GM19438 (cell line): ENCODE measurements around the gene DYNLL2.
"Not testable (repeated sequence)": the region's sequence is repeated elsewhere in the genome, so short reads cannot be mapped to it uniquely, and the experiment has no call there.

Experiments
- ATAC-seq: cut with Tn5 transposase; IDR thresholded peaks from one replicate; pipeline ENCODE4 v1.9.1; 2021; ENCODE audit warnings: low read depth; ENCODE audit not compliant: unreplicated experiment

Gene DYNLL2

GRCh38 chr17:58082870-58083490 is at the start of gene DYNLL2:
Gene DYNLL2, plus strand, starts transcription at chr17:58083419. Its CDS starts 3,672 bp downstream, at chr17:58087091.
- peak; percentile 72 for ATAC-seq

- ATAC-seq = no peak
Measured at GRCh38 chr17:58039975-58040374, 43.2 kb upstream of the DYNLL2 start.

DNA sequence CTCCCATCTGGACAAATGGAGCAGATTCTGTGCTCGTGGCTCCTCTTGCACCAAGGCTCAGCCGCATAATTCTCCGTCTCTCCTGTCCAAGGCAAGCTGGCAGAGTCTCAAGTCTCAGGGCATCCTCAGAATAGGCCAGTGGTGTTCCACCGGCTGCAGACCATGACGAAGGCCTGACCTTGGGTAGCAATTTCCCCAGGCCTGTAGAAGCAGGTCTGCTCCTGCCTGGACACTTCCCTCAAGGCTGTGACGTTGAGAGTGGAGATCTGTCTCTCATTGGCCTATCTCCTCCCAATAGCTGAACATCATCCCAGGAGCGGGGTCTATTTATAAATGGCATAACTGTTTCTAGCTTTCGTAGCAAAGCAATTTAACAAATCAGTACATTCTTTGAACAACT is 42.8 kb upstream of the DYNLL2 start:
- ATAC-seq = no peak

GRCh38 chr17:58041161-58041560 is 42.1 kb upstream of the DYNLL2 start:
- no peak for ATAC-seq

- no peak for ATAC-seq
Measured at GRCh38 chr17:58043221-58044181, 39.7 kb upstream of the DYNLL2 start.

DNA sequence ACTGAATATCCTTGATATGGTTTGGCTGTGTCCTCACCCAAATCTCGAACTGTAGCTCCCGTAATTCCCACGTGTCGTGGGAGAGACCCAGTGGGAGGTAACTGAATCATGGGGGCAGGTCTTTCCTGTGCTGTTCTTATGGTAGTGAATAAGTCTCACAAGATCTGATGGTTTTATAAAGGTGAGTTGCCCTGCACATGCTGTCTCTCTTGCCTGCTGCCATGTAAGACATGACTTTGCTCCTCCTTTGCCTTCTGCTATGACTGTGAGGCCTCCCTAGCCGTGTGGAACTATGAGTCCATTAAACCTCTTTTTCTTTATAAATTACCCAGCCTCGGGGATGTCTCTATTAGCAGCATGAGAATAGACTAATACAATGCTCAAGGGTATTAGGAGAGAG is 39.0 kb upstream of the DYNLL2 start:
- ATAC-seq = not testable (repeated sequence)

DNA sequence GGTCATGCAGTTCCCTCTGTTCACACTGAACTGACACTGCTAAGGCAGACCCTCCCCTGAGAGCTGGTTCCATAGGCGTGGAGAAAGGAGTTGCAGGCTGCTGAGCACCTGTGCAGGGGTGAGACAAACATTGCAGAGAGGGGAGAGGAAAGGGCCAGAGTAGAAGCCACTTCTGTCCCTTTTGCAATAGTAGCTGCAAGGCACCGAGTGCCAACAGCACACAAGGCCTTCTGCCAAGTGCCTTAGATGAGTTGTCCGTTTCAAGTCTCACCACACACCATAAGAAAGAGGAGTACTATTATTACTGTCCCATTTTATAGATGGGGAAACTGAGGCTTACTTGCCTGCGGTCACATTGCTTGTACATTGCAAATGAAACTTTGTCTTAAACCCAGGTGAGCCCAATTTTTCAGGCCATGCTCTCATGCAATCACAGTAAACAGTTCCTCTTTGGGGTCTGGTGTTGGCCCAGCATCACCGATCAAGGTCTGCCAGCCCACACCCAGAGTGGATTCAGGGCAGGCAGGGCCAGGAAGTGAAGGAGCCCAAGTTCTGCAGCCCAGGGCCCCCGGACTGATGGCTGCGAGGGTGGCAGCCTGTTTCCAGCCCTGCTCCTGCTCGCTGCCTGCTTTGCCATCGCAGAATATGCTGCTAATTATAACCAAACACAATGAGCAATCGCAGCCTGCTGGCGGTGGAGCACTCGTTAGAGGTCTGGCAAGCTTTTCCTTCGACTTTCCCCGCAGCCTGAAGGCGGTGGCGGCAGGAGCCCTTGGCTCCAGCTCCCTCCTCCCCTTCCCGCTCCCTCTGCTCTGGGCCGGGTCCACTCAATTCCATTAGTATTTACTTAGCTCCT is 36.8 kb upstream of the DYNLL2 start:
- ATAC-seq = no peak

DNA sequence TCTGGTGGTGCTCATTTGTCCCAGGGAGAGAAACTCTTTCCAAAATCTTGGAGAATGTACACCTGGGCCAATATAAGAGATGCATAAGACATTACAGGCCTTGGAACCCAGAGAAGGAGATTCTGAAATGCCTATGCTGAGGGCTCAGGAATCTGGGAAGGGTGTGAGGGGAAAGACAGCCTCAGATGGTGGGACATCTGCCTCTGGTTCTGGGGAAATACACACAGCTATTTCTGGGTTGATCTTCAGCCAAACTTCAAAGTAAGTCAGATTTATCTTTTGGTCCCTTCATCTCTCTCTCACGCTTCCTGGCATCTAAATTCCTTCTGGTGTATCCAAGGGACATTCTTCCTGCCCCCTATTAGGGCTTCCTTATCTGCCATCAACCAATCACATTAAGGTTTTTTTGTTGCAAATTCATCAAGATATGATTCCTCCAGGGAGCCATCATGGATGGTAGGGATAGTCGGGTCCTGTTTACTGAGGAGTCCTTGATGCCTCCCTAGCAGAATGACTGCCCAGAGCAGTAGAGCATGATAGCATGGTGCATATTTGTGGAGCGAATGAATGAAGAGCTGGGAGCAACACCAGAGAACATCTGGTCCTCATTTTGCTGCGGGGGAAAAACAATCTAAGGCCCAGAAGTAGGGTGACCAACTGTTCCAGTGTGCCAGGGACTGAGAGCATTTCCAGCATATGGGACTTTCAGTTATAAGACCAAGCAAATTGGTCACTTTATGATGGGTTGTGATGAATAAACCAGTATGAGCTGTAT is 35.7 kb upstream of the DYNLL2 start:
- ATAC-seq = no peak

GRCh38 chr17:58049533-58049932 is 33.7 kb upstream of the DYNLL2 start:
- no peak for ATAC-seq

DNA sequence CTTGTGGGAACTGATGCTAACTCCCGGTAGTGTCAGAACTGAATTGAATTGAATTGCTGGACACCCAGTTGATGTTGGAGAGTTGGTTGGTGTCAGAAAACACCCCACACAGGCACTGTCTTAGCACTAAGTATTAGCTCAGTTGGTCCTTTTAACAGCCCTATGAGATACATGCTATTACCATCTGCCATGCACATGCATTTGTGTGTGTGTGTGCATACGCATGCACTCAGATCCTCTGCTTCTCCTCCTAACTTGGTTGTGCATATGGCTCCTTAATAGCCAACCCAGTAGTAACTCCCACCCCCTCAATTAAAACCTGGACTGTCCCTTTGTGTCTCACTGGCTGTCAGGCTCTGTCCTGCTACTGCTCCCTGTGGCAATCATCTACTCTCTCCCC is 32.3 kb upstream of the DYNLL2 start:
- ATAC-seq = no peak

GRCh38 chr17:58051468-58051867 is 31.8 kb upstream of the DYNLL2 start:
- ATAC-seq = no peak

- no peak for ATAC-seq
Measured at GRCh38 chr17:58052407-58052806, 30.8 kb upstream of the DYNLL2 start.

GRCh38 chr17:58052945-58053715 is 30.1 kb upstream of the DYNLL2 start:
- no peak for ATAC-seq

GRCh38 chr17:58054641-58055040 is 28.6 kb upstream of the DYNLL2 start:
- no peak for ATAC-seq

DNA sequence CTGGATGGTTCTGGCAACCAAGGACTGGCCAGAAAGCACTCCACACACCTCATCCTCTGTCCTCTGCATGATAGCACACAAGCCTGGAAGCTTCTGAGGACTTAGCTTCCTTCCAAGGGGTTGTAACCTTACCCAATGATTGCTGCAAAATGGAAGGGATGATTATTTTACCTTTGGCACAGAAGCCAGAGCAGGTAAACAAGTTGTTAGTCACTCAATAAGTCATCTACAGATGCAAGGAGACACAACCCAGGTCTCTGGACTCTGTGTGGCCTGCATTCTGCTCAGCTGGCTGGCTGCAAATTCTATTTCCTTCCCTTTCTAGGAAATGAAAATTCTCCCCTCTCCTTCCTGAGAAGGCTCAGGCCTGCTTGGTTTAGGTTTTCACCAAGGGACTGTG is 26.7 kb upstream of the DYNLL2 start:
- ATAC-seq = no peak

DNA sequence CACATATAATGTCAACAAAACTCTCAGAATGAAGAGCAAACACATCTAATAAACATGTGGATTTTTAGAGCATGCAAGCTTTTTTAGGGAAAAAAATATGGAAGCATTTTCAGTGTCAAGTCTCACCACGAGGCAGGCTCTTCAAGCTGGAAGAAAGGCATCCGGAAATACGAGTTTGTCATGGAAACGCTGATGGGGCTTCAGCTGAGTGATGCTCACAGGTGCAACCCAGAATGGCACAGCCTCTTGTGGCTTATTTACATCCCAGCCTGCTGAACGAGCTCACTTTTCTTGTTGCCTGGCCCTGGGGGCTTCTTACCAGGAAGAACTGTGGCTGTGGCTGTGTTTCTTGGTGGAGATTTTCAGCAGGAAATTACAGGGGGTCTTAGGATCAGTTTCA is 24.1 kb upstream of the DYNLL2 start:
- no peak for ATAC-seq

DNA sequence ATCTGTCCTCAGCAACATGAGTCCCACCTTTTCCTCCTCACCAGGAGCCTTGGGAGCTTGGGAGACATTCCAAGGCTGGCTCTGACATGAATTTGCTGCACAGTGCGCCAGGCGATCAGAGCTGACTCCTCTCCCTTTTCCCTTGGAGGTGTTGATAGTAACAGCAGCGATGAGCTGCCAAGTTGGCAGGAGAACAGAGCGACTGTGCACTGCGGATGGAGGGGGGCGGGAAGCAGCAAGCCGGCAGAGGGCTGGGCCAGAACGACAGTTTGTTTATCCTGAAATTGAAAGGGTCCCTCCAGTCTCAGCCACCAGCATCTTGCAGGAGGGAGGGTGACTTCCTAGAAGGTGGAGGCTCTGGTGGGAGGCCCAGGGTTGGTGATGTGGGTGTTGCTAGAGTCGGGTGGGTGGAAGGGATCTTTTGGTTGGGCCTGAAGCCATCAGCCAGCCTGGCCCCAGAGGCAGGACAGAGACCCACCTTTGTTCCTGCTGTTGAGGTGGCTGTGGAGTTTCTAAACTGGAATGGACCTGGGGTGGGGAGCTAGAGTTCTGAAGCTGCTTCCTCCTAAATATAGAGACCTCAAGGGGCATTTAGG is 22.5 kb upstream of the DYNLL2 start:
- ATAC-seq = no peak

- no peak for ATAC-seq
Measured at GRCh38 chr17:58061672-58062071, 21.5 kb upstream of the DYNLL2 start.

DNA sequence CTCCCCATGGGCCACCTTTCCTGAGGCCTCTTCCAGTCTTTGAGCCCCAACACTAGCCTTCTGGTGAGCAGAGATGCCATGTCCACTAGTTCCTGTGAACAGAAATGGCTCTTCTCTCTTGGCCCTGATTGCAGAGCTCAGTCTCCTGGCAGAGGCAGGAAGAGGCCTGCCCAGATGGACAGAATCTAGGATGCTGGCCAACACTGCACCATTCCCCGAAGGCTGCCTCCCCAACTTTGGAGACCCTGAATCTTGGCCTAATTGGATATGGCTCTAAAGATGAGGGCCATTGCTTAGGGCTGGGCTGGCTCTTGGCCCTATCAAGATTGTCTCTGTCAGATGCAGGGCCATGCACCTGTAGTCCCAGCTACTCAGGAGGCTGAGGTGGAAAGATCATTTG is 18.0 kb upstream of the DYNLL2 start:
- ATAC-seq = no peak
